Measurements from ENCODE around the gene CLEC17A.
"Not testable (repeated sequence)": the region's sequence is repeated elsewhere in the genome, so short reads cannot be mapped to it uniquely, and the experiment has no call there.

CLEC17A gene

DNA sequence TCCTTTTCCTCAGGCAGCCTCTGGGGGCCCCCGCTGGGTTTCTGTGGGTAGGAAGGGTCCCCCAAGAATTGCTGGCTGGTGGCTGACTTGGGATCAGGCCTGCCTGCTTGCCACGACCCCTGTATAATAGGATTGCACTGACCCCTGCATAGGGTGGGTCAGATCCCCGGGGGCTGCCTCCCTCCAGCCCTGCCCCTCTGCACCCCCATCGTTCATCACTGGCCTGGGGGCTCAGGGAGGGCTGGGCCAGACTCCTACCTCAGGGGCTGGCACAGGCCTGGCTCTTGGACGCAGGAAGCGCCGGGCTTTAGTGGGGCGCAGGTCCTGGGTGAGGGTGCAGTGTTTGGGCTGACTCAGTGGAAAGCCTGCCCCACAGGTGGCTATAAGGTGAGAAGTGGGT, 21.6 kb upstream of the CLEC17A start:
- no peaks in the 10 kb centered on the region for H3K9me3 ChIP-seq (ENCODE audit: control insufficient read depth, low read depth, low read length)
- no peaks in the 10 kb centered on the region for H3K27me3 ChIP-seq (ENCODE audit: control insufficient read depth, insufficient read depth, low read length)
- no peak overlapping the region for H3K9ac ChIP-seq (ENCODE audit: low read length)
- no peak overlapping the region for H3K27ac ChIP-seq (ENCODE audit: low read length)
- peaks cover 5% of the 10 kb centered on the region for H3K36me3 ChIP-seq (ENCODE audit: control insufficient read depth, low read depth, low read length)
- peaks cover 22% of the 10 kb centered on the region for H3K4me1 ChIP-seq (ENCODE audit: control insufficient read depth, low read depth, low read length)
- no peak overlapping the region for H3K4me3 ChIP-seq (ENCODE audit: low read length)

GRCh38 chr19:14561847-14562351, 21.0 kb upstream of the CLEC17A start:
- Histone ChIP-seq H3K36me3 (ENCODE audit: control insufficient read depth, low read depth, low read length) (peaks cover 5% of the 10 kb centered on the region), H3K9me3 (ENCODE audit: control insufficient read depth, low read depth, low read length) (no peaks in the 10 kb centered on the region), H3K27ac (ENCODE audit: low read length) (no peak overlapping the region), H3K27me3 (ENCODE audit: control insufficient read depth, insufficient read depth, low read length) (no peaks in the 10 kb centered on the region), H3K4me1 (ENCODE audit: control insufficient read depth, low read depth, low read length) (peaks cover 22% of the 10 kb centered on the region), H3K9ac (ENCODE audit: low read length) (no peak overlapping the region), H3K4me3 (ENCODE audit: low read length) (no peak overlapping the region)

GRCh38 chr19:14562660-14563589, 20.0 kb upstream of the CLEC17A start:
- peaks cover 5% of the 10 kb centered on the region for H3K36me3 ChIP-seq (ENCODE audit: control insufficient read depth, low read depth, low read length)
- H3K9me3 ChIP-seq (ENCODE audit: control insufficient read depth, low read depth, low read length) = no peaks in the 10 kb centered on the region
- H3K27ac ChIP-seq (ENCODE audit: low read length) = no peak overlapping the region
- no peaks in the 10 kb centered on the region for H3K27me3 ChIP-seq (ENCODE audit: control insufficient read depth, insufficient read depth, low read length)
- no peak overlapping the region for H3K9ac ChIP-seq (ENCODE audit: low read length)
- no peak overlapping the region for H3K4me3 ChIP-seq (ENCODE audit: low read length)
- peaks cover 22% of the 10 kb centered on the region for H3K4me1 ChIP-seq (ENCODE audit: control insufficient read depth, low read depth, low read length)

DNA sequence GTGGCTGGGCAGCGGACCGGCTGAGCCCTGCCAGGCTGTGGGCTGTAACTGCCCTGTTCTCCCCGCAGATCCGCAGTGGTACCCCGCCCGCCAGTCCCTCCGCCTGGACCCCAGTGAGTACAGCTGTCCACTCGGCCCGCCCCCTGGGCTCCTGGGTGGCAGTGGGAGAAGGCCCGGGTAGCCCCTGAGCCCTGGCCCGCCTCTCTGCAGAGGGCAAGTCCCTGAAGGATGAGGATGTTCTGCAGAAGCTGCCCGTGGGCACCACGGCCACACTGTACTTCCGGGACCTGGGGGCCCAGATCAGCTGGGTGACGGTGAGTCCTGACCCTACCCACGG, 19.3 kb upstream of the CLEC17A start:
- H3K9me3 ChIP-seq (ENCODE audit: control insufficient read depth, low read depth, low read length) = no peaks in the 10 kb centered on the region
- no peak overlapping the region for H3K9ac ChIP-seq (ENCODE audit: low read length)
- no peak overlapping the region for H3K27ac ChIP-seq (ENCODE audit: low read length)
- H3K4me1 ChIP-seq (ENCODE audit: control insufficient read depth, low read depth, low read length) = peaks cover 22% of the 10 kb centered on the region
- H3K36me3 ChIP-seq (ENCODE audit: control insufficient read depth, low read depth, low read length) = peaks cover 5% of the 10 kb centered on the region
- H3K4me3 ChIP-seq (ENCODE audit: low read length) = no peak overlapping the region
- H3K27me3 ChIP-seq (ENCODE audit: control insufficient read depth, insufficient read depth, low read length) = no peaks in the 10 kb centered on the region

GRCh38 chr19:14563989-14564651, 18.8 kb upstream of the CLEC17A start:
- no peaks in the 10 kb centered on the region for H3K9me3 ChIP-seq (ENCODE audit: control insufficient read depth, low read depth, low read length)
- H3K27ac ChIP-seq (ENCODE audit: low read length) = no peak overlapping the region
- H3K27me3 ChIP-seq (ENCODE audit: control insufficient read depth, insufficient read depth, low read length) = no peaks in the 10 kb centered on the region
- peaks cover 5% of the 10 kb centered on the region for H3K36me3 ChIP-seq (ENCODE audit: control insufficient read depth, low read depth, low read length)
- peaks cover 22% of the 10 kb centered on the region for H3K4me1 ChIP-seq (ENCODE audit: control insufficient read depth, low read depth, low read length)
- H3K4me3 ChIP-seq (ENCODE audit: low read length) = no peak overlapping the region
- H3K9ac ChIP-seq (ENCODE audit: low read length) = no peak overlapping the region

DNA sequence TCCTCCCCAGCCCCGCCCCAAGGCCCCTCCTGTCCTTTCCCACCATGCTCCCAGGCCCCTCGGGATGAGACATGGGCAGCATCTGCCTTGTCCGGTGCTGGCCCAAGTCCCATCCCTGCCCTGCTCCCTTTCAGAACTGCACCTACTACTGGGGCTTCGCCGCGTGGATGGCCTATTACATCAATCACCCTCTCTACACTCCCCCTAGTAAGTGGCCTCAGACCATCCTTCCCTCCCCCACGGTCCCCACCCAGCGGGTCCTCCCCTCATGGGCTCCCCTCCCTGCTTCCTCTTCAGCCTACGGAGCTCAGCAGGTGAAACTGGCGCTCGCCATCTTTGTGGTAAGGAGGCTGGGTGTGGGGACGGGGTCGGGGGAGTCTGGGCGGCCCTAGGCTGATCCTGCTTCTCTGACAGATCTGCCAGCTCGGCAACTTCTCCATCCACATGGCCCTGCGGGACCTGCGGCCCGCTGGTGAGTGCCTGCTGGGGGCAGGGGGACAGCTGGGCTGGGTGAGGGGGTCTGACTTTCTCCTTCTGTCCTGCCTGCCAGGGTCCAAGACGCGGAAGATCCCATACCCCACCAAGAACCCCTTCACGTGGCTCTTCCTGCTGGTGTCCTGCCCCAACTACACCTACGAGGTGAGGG, 18.1 kb upstream of the CLEC17A start:
- not testable (repeated sequence) for H3K9ac ChIP-seq (ENCODE audit: low read length)

DNA sequence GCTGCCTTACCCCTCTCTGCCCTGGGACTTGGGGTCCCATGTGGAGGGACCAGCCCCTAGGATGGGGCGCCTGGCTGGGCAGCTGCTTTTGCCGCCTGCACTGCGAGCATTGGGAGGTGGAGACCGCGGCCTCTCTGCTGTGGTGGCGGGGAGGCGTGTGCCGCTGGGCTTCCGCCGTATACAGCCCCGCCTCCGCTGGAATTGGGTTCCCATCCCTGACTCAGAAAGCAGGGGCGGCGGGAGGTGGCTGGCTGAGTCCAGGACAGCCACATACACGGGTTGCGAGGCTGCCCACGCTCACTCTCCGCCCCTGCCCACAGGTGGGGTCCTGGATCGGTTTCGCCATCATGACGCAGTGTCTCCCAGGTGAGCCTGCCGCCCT, 17.6 kb upstream of the CLEC17A start:
- Histone ChIP-seq H3K36me3 (ENCODE audit: control insufficient read depth, low read depth, low read length) (peaks cover 5% of the 10 kb centered on the region), H3K27me3 (ENCODE audit: control insufficient read depth, insufficient read depth, low read length) (no peaks in the 10 kb centered on the region), H3K9ac (ENCODE audit: low read length) (no peak overlapping the region), H3K4me3 (ENCODE audit: low read length) (no peak overlapping the region), H3K4me1 (ENCODE audit: control insufficient read depth, low read depth, low read length) (peaks cover 22% of the 10 kb centered on the region), H3K27ac (ENCODE audit: low read length) (no peak overlapping the region), H3K9me3 (ENCODE audit: control insufficient read depth, low read depth, low read length) (no peaks in the 10 kb centered on the region)

More for the DNA sequence above, 18.1 kb upstream of the CLEC17A start:
- H3K9me3 ChIP-seq (ENCODE audit: control insufficient read depth, low read depth, low read length); H3K27ac ChIP-seq (ENCODE audit: low read length); H3K4me3 ChIP-seq (ENCODE audit: low read length); H3K36me3 ChIP-seq (ENCODE audit: control insufficient read depth, low read depth, low read length); H3K27me3 ChIP-seq (ENCODE audit: control insufficient read depth, insufficient read depth, low read length): not testable (repeated sequence)
- peaks cover 22% of the 10 kb centered on the region for H3K4me1 ChIP-seq (ENCODE audit: control insufficient read depth, low read depth, low read length)

DNA sequence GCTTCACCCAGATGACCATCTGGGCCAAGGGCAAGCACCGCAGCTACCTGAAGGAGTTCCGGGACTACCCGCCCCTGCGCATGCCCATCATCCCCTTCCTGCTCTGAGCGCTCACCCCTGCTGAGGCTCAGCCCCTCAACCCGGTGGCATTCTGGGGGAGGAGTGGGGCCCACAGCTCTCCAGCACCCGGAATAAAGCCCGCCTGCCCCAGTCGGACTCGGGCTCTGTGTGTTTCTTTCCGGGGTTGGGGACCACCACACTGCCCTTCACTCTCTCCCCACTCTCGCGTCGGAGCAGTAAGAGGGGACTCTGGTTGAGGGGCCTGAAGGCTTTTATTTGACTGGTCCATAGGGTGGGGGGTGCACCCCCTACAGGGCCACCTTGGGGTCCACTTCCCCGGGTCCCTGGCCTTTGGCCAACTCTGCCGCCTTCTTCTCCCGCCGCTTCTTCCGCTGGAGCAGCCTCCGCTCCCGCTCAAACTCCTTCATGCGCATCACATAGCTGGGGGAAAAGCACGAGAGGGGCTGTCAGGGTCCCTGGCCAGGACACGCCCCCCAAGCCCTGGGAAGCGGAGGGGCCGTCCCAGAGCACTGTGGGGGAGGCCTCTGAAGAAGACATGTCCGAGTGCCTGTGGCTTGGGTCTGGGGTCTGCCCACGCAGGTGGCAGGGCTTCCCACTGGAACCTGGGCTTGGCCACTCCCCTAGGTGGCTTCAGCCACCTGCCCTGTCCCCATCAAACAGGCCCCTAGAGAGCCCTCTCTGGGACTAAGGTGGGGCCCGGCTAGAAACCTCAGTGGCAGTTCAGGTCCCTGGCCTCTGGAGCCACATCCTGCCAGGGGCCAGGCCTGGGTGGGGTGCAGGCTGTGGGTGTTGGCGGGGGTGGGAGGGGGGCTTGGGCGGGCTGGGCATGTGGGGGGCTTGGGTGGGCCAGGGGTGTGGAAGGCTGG, 16.8 kb upstream of the CLEC17A start:
- Histone ChIP-seq H3K36me3 (ENCODE audit: control insufficient read depth, low read depth, low read length) (peaks cover 5% of the 10 kb centered on the region), H3K9me3 (ENCODE audit: control insufficient read depth, low read depth, low read length) (no peaks in the 10 kb centered on the region), H3K9ac (ENCODE audit: low read length) (no peak overlapping the region), H3K4me1 (ENCODE audit: control insufficient read depth, low read depth, low read length) (peaks cover 22% of the 10 kb centered on the region), H3K4me3 (ENCODE audit: low read length) (no peak overlapping the region), H3K27ac (ENCODE audit: low read length) (no peak overlapping the region), H3K27me3 (ENCODE audit: control insufficient read depth, insufficient read depth, low read length) (no peaks in the 10 kb centered on the region)

DNA sequence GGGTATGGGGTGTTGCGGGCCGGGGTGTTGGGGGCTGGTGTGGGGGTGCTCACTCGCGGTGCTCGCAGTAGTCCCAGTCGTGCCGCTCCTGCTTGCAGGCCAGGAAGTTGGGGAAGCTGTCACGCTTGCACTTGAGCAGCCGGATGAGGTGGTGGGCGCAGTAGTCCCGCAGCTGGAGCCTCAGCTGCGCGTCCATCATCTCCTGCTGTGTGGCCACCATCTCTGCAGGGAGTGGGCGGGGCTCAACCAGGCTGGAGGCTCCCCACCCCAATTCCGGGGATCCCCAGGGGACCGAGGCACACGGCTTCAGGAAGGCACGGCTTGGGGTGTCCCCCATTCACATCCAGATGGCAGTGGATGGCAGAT, 16.2 kb upstream of the CLEC17A start:
- Histone ChIP-seq H3K9ac (ENCODE audit: low read length) (no peak overlapping the region), H3K4me3 (ENCODE audit: low read length) (no peak overlapping the region), H3K9me3 (ENCODE audit: control insufficient read depth, low read depth, low read length) (no peaks in the 10 kb centered on the region), H3K36me3 (ENCODE audit: control insufficient read depth, low read depth, low read length) (peaks cover 5% of the 10 kb centered on the region), H3K4me1 (ENCODE audit: control insufficient read depth, low read depth, low read length) (peaks cover 19% of the 10 kb centered on the region), H3K27ac (ENCODE audit: low read length) (no peak overlapping the region), H3K27me3 (ENCODE audit: control insufficient read depth, insufficient read depth, low read length) (no peaks in the 10 kb centered on the region)

DNA sequence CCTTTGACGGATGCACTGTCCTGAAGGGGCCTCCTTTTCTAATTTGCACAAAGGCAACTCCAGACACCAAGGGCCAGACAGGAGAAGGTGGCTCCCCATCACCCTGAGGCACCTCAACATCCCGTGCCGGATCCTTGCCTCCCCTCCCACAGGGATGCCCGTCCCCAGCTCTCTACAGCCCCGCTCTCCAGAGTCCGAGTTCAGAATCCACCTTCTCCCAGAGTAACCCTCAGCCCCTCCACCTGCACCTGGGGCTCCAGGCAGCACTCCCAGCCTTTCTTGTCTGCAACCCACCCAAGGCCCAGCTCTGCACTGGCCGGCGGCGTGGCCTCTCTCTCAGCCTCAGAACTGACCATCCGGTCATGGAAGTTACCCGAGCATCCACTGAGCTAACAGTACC, 15.8 kb upstream of the CLEC17A start:
- H3K9me3 ChIP-seq (ENCODE audit: control insufficient read depth, low read depth, low read length) = no peaks in the 10 kb centered on the region
- H3K27me3 ChIP-seq (ENCODE audit: control insufficient read depth, insufficient read depth, low read length) = no peaks in the 10 kb centered on the region
- no peak overlapping the region for H3K27ac ChIP-seq (ENCODE audit: low read length)
- H3K4me1 ChIP-seq (ENCODE audit: control insufficient read depth, low read depth, low read length) = peaks cover 15% of the 10 kb centered on the region
- H3K36me3 ChIP-seq (ENCODE audit: control insufficient read depth, low read depth, low read length) = peaks cover 5% of the 10 kb centered on the region
- no peak overlapping the region for H3K4me3 ChIP-seq (ENCODE audit: low read length)
- no peak overlapping the region for H3K9ac ChIP-seq (ENCODE audit: low read length)

Data from iPS-18a (cell line).